Astrocyte of the cerebellum (primary cell): ENCODE results near the gene PLCZ1.

Experiments used
- DNase-seq: peaks from one replicate; pipeline ENCODE4 v3.0.0-alpha.2; 2011; ENCODE audit warnings: low read depth
- H3K4me3 ChIP-seq: 2 replicates; pipeline ENCODE4 v1.5.1; 2011; ENCODE audit warnings: mild to moderate bottlenecking, low read depth, low read length, moderate library complexity
- CTCF ChIP-seq: IDR thresholded peaks from 2 replicates; pipeline ENCODE4 v1.5.1; 2012; ENCODE audit warnings: low read length, low read depth, moderate library complexity, mild to moderate bottlenecking; ENCODE audit errors: missing control alignments
- in situ Hi-C: cut with HindIII; loops from 2 replicates; pipeline ENCODE4 v1.10.0; 2017; ENCODE audit warnings: low sequenced_read_pairs

Gene PLCZ1

GRCh38 chr12:18690653-18691052, 47.2 kb downstream of the PLCZ1 start:
- no peak overlapping the region for H3K4me3 ChIP-seq
- no peak for DNase-seq
- TF ChIP-seq CTCF = no peak
- in situ Hi-C loops = no loop called here

- no peak for DNase-seq
- in situ Hi-C loops = no loop called here
- TF ChIP-seq CTCF = no peak
- no peak overlapping the region for H3K4me3 ChIP-seq
Measured at GRCh38 chr12:18689771-18690170, 48.0 kb downstream of the PLCZ1 start.

GRCh38 chr12:18684430-18684829, 53.4 kb downstream of the PLCZ1 start:
- in situ Hi-C loops = no loop called here

GRCh38 chr12:18683327-18684013, 54.3 kb downstream of the PLCZ1 start:
- no peak for DNase-seq
- in situ Hi-C loops = no loop called here
- TF ChIP-seq CTCF = no peak
- no peak overlapping the region for H3K4me3 ChIP-seq

More at GRCh38 chr12:18684430-18684829, 53.4 kb downstream of the PLCZ1 start:
- no peak for TF ChIP-seq CTCF
- no peak overlapping the region for H3K4me3 ChIP-seq
- no peak for DNase-seq

- in situ Hi-C loops = no loop called here
- no peak for TF ChIP-seq CTCF
- no peak for DNase-seq
- no peak overlapping the region for H3K4me3 ChIP-seq
Measured at GRCh38 chr12:18681818-18682217, 56.0 kb downstream of the PLCZ1 start.

GRCh38 chr12:18676996-18677588, 60.7 kb downstream of the PLCZ1 start:
- in situ Hi-C loops = no loop called here
- no peak for TF ChIP-seq CTCF
- no peak overlapping the region for H3K4me3 ChIP-seq
- no peak for DNase-seq
